H1 (cell line): ENCODE measurements around the gene SKA3. TPM values are rescaled to one million over a fixed set of nuclear protein-coding genes. Genes with fewer than 3 reads are reported as not detected.

Experiments used
- ATF3 ChIP-seq: IDR thresholded peaks from 2 replicates; pipeline ENCODE4 v1.6.1; 2011; ENCODE audit warnings: low read depth, mild to moderate bottlenecking, low read length; ENCODE audit not compliant: insufficient read depth
- CHD7 ChIP-seq: fragments of 300-600 bp; sonication (generic); IDR thresholded peaks from 2 replicates; pipeline ENCODE4 v1.7.1; 2012; ENCODE audit warnings: low read length, moderate library complexity, mild to moderate bottlenecking, inconsistent platforms; ENCODE audit not compliant: insufficient replicate concordance
- E2F6 ChIP-seq: IDR thresholded peaks from 2 replicates; pipeline ENCODE4 v1.6.1; 2012; ENCODE audit warnings: inconsistent platforms
- EGR1 ChIP-seq: IDR thresholded peaks from 2 replicates; pipeline ENCODE4 v1.6.1; 2011; ENCODE audit warnings: low read depth, low read length, borderline replicate concordance
- KDM4A ChIP-seq: IDR thresholded peaks from one replicate; pipeline ENCODE4 v1.7.1; 2012; ENCODE audit warnings: low read depth, mild to moderate bottlenecking, moderate library complexity, low read length, inconsistent platforms; ENCODE audit not compliant: severe bottlenecking
- KDM5A ChIP-seq: fragments of 200-600 bp; IDR thresholded peaks from 2 replicates; pipeline ENCODE4 v1.7.1; 2012; ENCODE audit warnings: mild to moderate bottlenecking, low read length, inconsistent platforms, mixed read lengths
- RBBP5 ChIP-seq: IDR thresholded peaks from 2 replicates; pipeline ENCODE4 v1.7.1; 2012; ENCODE audit warnings: low read depth, mild to moderate bottlenecking, inconsistent platforms, low read length, moderate library complexity, borderline replicate concordance
- RFX5 ChIP-seq: IDR thresholded peaks from 2 replicates; pipeline ENCODE4 v1.6.1; 2011; ENCODE audit warnings: low read depth, low read length, improper control_type of control experiment, borderline replicate concordance
- RNF2 ChIP-seq: fragments of 200-900, 300-1000 bp; sonication (generic); IDR thresholded peaks from 2 replicates; pipeline ENCODE4 v1.7.1; 2016; ENCODE audit warnings: borderline replicate concordance, low read depth, mild to moderate bottlenecking, antibody characterized with exemption, low read length; ENCODE audit not compliant: poor library complexity, severe bottlenecking; ENCODE audit errors: missing control alignments
- RXRA ChIP-seq: IDR thresholded peaks from 2 replicates; pipeline ENCODE4 v1.6.1; 2011; ENCODE audit warnings: low read depth, mild to moderate bottlenecking, low read length, moderate library complexity; ENCODE audit not compliant: insufficient read depth
- polyA plus RNA-seq, 7 experiments: library from polyadenylated mRNA; depleted of rRNA in 3 of 7; stranded (reverse) in 5 of 7; unstranded in 2 of 7; fragments of >200 nt in 5 of 7; fragments of 200-250 nt in 2 of 7; gene quantifications; 1 replicate in 5 of 7; 2 replicates in 1 of 7; 4 replicates in 1 of 7; pipeline versions ENCODE4 v1.2.1 to v1.2.3, GENCODE V29; 2011 to 2013; ENCODE audit warnings: missing spikeins in 2 of 7, mixed read lengths in 2 of 7
- total RNA-seq: library from RNA; stranded (reverse); fragmentation: NEBNext Ultra II Directional; extraction: Animal tissue kit (Norgen Biotek cat#: 25700); gene quantifications from 2 replicates; pipeline ENCODE4 v1.2.1, GENCODE V29; 2021

Gene SKA3
- total and polyA plus RNA-seq, 2 of the 8 experiments (the other 6 are each of a cell fraction or from before 2014, with no cell fraction given): 32.3 to 63.7 TPM

GRCh38 chr13:21118180-21118579, 58.2 kb downstream of the SKA3 start (continued):
- TF ChIP-seq CHD7: no peak
- no peak for TF ChIP-seq RBBP5
- TF ChIP-seq ATF3: no peak
- TF ChIP-seq KDM5A: no peak
- TF ChIP-seq KDM4A: no peak
- TF ChIP-seq RXRA: no peak
- no peak for TF ChIP-seq EGR1
- no peak for TF ChIP-seq RFX5
- no peak for TF ChIP-seq RNF2
- TF ChIP-seq E2F6: no peak
